HUES6 (cell line): ENCODE measurements around the gene MAPRE2.

Source experiments
- H3K27ac ChIP-seq: 2 replicates; pipeline ENCODE4 v1.7.0; 2013; ENCODE audit warnings: low read depth, mild to moderate bottlenecking, low read length, inconsistent platforms
- H3K27me3 ChIP-seq: 2 replicates; pipeline ENCODE4 v1.6.1; 2013; ENCODE audit warnings: low read length; ENCODE audit not compliant: control insufficient read depth, insufficient read depth
- H3K36me3 ChIP-seq: 2 replicates; pipeline ENCODE4 v1.6.1; 2013; ENCODE audit warnings: low read length; ENCODE audit not compliant: control insufficient read depth, insufficient read depth
- H3K4me1 ChIP-seq: 2 replicates; pipeline ENCODE4 v1.6.1; 2013; ENCODE audit warnings: low read length; ENCODE audit not compliant: control insufficient read depth, insufficient read depth
- H3K4me3 ChIP-seq: 2 replicates; pipeline ENCODE4 v1.5.1; 2013; ENCODE audit warnings: low read depth, low read length
- H3K9ac ChIP-seq: one replicate; pipeline ENCODE4 v1.6.1; 2013; ENCODE audit warnings: mild to moderate bottlenecking, low read length
- H3K9me3 ChIP-seq: 2 replicates; pipeline ENCODE4 v1.6.1; 2013; ENCODE audit warnings: low read depth, low read length; ENCODE audit not compliant: control insufficient read depth, insufficient read depth

The MAPRE2 gene

DNA sequence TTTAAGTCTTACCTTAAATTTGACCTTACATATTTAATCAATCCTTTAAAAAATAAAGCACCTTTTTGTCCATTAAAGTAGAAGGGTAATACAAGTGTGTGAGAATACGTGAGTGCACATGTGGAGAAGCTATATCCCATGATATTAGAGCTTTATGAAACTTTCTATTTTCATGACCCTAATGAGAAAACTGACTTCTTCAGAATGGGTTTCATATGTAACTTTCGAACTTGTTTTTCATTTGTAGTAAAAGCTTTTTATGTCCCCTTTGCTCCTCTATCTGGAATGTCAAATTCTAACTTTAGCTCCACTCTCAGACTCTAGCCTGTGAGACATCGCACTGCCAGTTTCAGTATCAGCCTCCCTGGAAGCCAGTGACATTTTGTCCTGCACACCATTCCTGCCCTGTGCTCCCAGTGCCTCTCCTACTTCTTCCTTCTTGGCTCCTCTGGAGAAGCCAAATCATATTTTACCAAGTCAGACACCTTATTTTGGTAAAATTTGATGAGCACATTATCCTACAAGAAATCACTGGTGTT is 42.0 kb downstream of the MAPRE2 start:
- Histone ChIP-seq H3K9me3 (no peaks in the 10 kb centered on the region), H3K36me3 (no peaks in the 10 kb centered on the region), H3K4me1 (no peaks in the 10 kb centered on the region), H3K27me3 (no peaks in the 10 kb centered on the region), H3K4me3 (no peak overlapping the region), H3K27ac (no peak overlapping the region), H3K9ac (no peak overlapping the region)

DNA sequence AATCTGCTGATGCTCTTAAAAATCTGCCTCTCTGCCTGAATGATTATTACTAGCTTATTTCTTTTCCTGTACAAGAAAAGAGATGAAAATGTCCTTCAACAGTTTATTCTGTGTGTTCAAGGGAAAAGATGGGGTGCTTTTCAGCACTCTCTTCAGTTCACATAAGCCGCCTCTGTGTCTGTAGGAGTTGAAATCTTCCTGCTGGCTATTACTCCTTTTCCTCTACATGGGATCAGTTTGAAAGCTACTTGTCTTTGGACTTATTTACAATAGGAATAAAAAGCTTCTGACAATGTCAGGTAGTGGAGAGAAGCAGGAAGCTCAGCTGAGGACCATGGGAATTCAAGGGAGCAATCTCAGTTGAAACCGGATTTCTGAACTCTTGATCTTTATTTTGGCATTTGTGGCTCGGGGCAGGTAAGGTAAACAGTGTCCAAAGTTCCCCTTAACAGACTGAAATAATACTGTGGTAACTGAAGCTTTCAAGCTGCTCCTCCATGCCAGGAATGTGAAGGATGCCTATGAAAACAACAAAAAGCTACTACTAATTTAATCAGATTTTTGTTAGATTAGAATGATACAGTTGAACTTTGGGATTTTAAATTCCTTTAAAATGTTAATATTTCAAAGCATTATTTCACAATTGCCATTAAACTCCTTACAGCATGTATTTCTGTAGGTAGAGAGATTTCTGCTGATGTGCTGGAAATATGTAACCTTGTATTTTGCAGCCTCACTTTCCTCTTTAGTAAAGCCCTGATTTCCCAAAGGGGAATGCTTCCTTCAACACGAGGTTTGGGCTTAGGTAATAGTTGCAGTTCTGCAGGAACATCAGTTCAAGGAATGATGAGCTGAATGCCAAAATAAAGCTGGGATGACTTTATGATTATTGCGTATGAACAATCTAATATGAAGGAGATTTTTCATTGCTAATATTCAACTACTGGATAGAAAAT is 43.6 kb downstream of the MAPRE2 start:
- H3K27me3 ChIP-seq = no peaks in the 10 kb centered on the region
- no peak overlapping the region for H3K27ac ChIP-seq
- no peaks in the 10 kb centered on the region for H3K9me3 ChIP-seq
- H3K4me3 ChIP-seq = no peak overlapping the region
- H3K4me1 ChIP-seq = no peaks in the 10 kb centered on the region
- no peaks in the 10 kb centered on the region for H3K36me3 ChIP-seq
- H3K9ac ChIP-seq = no peak overlapping the region

DNA sequence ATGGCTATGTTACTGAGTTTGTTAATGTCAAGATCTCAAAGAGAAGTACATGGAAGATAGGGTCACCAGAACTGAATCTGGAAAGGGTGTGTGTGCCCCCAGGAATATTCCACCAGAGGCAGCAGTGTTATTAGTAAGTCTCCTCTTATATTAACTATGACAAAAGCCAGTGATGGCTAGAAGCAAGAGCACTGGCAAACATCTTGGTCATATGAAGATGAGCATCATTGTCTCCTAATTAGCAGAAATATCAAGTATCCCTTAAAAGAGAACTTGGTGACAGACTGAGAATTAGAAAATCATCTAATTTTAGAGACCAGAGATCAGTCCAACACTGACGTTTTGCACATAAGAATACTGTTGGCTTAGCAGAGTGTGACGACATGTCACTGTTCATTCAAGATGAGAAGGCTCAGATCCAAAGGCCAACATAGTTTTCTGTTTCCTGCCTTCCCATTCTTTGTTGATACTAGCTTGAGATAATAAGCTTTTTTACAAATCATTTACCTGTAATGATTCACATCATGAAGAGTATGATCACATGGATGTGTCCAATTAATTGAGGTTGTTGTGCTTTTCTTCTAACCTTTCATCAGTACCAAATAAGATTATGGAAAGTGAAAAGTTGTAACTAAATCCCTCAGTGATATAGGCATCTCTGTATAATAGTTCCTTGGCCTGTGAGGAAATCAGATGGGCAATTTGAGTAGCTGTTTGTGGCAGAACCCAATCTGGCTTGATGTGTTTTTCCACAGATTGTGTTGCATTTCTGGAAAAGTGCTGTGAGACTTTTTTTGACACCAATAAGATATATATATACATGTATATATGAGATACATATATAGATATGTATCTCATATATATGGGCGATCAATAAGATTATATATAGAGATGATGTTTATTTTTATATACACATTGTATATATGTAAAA is 44.5 kb downstream of the MAPRE2 start:
- Histone ChIP-seq H3K36me3 (no peaks in the 10 kb centered on the region), H3K4me3 (no peak overlapping the region), H3K27me3 (no peaks in the 10 kb centered on the region), H3K27ac (no peak overlapping the region), H3K4me1 (no peaks in the 10 kb centered on the region), H3K9me3 (no peaks in the 10 kb centered on the region), H3K9ac (no peak overlapping the region)

DNA sequence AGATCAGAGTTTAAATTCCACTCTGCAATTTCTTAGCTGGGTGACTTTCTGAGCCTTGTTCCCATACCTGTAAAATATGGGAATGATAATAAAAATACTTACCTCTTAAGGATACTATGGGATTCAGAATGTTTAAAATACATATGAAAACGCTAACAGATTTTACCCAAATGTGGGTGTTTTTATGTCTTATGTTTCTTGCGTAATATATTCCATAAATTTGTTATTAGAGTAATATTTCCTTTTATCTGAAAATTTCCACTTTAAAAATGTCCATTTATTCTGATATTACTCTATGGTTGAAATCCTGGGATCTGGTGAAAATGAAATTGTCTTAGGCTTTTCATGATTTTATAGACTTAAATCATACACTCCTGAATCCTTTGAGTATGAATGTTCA is 45.5 kb downstream of the MAPRE2 start:
- Histone ChIP-seq H3K9ac (no peak overlapping the region), H3K27ac (no peak overlapping the region), H3K27me3 (no peaks in the 10 kb centered on the region), H3K4me1 (no peaks in the 10 kb centered on the region), H3K9me3 (no peaks in the 10 kb centered on the region), H3K36me3 (no peaks in the 10 kb centered on the region), H3K4me3 (no peak overlapping the region)

DNA sequence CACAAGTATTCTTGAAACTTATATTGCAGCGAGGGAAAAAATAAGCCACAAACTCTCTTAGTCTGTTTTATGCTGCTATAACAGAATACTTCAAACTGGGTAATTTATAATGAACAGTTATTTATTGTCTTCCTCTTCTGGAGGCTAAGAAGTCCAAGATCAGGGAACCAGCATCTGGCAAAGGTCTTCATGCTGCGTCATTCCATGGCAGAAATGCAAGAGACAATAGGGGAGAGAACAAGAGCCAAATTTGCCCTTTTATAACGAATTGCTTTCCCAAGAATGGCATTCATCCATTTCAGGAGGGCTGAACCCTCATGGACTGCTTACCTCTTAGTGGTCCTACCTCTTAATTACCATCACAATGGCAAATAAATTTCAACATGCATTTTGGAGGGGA is 46.5 kb downstream of the MAPRE2 start:
- no peak overlapping the region for H3K4me3 ChIP-seq
- H3K9me3 ChIP-seq = no peaks in the 10 kb centered on the region
- H3K36me3 ChIP-seq = no peaks in the 10 kb centered on the region
- H3K27me3 ChIP-seq = no peaks in the 10 kb centered on the region
- H3K4me1 ChIP-seq = no peaks in the 10 kb centered on the region
- H3K9ac ChIP-seq = no peak overlapping the region
- H3K27ac ChIP-seq = no peak overlapping the region

DNA sequence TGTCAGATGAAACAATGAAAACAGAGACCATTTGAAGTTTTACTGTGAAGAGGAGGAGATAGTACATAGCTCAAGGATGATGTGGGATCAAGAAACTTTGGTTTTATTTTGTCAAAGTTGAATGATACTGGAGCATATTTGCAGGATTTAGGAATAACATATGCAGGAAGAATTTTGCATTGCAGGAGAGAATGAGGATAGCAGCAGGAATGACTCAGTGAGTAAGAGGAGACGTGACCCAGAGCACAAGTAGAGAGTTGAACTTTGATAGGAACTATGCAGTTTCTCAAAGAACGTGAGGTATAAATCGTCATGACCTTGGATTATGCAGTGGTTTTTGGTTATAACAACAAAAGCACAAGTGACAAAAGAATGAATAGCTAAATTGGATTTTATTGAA is 47.7 kb downstream of the MAPRE2 start:
- no peaks in the 10 kb centered on the region for H3K9me3 ChIP-seq
- H3K9ac ChIP-seq = no peak overlapping the region

DNA sequence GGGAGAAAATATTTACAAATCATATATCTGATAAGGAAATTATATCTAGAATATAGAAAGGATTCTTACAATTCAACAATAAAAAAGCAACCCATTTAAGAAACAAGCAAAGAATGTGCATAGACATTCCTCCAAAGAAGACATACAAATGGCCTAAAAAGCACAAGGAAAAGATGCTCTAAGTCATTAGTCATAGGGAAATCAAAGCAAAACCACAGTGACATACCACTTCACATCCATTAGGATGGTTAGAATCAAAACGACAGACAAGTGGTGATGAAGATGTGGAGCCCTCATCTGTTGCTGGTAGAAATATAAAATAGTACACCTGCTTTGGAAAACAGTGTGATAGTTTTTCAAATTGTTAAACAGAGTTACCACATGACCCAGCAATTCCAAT is 48.2 kb downstream of the MAPRE2 start:
- Histone ChIP-seq H3K27ac (no peak overlapping the region), H3K9ac (no peak overlapping the region), H3K4me1 (no peaks in the 10 kb centered on the region), H3K36me3 (no peaks in the 10 kb centered on the region), H3K4me3 (no peak overlapping the region), H3K27me3 (no peaks in the 10 kb centered on the region), H3K9me3 (no peaks in the 10 kb centered on the region)

More for the DNA sequence above, 47.7 kb downstream of the MAPRE2 start:
- Histone ChIP-seq H3K36me3 (no peaks in the 10 kb centered on the region), H3K27ac (no peak overlapping the region), H3K4me1 (no peaks in the 10 kb centered on the region), H3K27me3 (no peaks in the 10 kb centered on the region), H3K4me3 (no peak overlapping the region)

DNA sequence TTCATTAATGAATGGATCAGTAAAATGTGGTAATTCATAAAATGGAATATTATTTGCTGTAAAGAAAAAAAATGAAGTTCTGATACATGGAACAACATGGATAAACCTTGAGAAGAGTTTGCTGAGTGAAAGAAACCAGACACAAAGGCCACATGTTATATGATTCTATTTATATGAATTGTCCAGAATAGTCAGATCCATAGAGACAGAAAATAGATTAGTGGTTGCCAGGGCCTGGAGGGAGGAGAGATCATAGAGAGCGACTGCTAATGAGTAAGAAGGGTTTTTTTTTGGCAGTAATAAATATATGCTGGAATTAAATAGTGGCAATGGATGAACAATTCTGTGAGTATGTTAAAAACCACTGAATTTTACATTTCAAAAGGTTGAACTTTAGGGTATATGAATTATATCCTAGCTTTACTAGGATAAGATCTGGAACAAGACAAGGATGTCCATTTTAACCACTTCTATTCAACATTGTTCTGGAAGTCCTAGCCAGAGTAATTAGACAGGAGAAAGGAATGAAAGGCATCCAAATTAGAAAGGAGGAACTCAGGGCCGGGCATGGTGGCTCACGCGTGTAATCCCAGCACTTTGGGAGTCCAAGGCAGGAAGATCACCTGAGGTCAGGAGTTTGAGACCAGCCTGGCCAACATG is 48.8 kb downstream of the MAPRE2 start:
- Histone ChIP-seq H3K9me3 (no peaks in the 10 kb centered on the region), H3K4me3 (no peak overlapping the region), H3K27me3 (no peaks in the 10 kb centered on the region), H3K27ac (no peak overlapping the region), H3K9ac (no peak overlapping the region), H3K4me1 (no peaks in the 10 kb centered on the region), H3K36me3 (no peaks in the 10 kb centered on the region)

DNA sequence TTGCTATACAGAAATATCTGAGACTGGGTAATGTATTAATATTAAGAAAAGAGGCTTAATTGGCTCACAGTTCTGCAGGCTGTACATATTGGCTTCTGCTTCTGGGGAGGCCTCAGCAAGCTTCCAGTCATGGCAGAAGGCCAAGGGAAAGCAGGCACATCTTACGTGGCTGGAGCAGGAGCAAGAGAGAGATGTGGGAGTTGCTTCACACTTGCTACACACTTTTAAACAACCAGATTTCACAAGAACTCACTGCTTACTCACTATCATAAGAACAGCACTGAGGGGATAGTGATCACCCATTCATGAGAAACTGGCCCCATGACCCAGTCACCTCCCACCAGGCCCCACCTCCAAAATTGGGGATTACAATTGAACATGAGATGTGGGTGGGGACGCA is 50.6 kb downstream of the MAPRE2 start:
- no peaks in the 10 kb centered on the region for H3K27me3 ChIP-seq
- H3K4me3 ChIP-seq = no peak overlapping the region
- no peaks in the 10 kb centered on the region for H3K9me3 ChIP-seq
- H3K9ac ChIP-seq = no peak overlapping the region
- no peaks in the 10 kb centered on the region for H3K4me1 ChIP-seq
- no peaks in the 10 kb centered on the region for H3K36me3 ChIP-seq
- H3K27ac ChIP-seq = no peak overlapping the region

DNA sequence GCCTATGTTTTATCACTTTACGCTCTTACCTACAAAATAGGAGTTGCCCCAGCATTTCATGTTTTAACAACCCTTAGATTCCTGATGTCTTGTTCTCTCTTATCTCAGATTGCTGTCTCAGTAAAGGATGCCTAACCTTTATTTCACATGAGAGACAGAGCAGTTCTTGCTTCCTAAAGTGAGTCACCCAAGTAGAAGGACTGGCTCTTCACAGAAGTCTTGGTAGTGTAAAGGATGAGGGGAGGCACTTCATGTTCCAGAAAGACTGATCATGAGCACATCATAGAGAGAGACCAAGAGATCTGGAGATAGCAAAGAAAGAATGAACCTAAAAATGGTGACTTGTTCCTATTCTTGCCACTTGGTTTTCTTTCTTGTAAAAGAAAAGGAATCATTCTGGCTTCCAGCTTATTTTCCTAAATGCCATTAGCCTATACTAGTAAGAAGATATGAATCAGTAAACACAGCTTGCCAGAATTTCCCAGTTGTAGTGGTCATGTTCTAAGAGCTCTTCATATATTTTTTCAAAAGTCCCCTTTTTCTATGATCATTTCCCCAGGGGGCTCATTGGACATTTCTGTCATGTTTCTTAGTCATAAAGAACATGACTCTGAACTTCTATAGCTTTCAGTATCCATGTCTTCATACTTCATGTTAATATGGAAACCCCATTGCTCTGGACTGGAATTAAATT is 54.9 kb downstream of the MAPRE2 start:
- no peaks in the 10 kb centered on the region for H3K9me3 ChIP-seq
- H3K4me3 ChIP-seq = no peak overlapping the region
- H3K36me3 ChIP-seq = no peaks in the 10 kb centered on the region; the same call in 1 of the 2 replicates
- H3K4me1 ChIP-seq = no peaks in the 10 kb centered on the region
- H3K9ac ChIP-seq = no peak overlapping the region
- no peaks in the 10 kb centered on the region for H3K27me3 ChIP-seq
- H3K27ac ChIP-seq = no peak overlapping the region
